Endothelial cell of coronary artery (primary cell): ENCODE results near the gene CYP2C18. TPM values are rescaled to one million over a fixed set of nuclear protein-coding genes. Genes with fewer than 3 reads are reported as not detected.

Source experiments
- total RNA-seq: library from RNA; depleted of rRNA; stranded (reverse); fragments of >200 nt; gene quantifications from 2 replicates; pipeline ENCODE4 v1.2.3, GENCODE V29; 2014

The CYP2C18 gene
- total RNA-seq: not detected in 2 replicates

GRCh38 chr10:94683214-94684054 is at the start of gene CYP2C18:
CYP2C18 (plus strand) TSS chr10:94683729; CDS start chr10:94683820, 91 bp downstream.

GRCh38 chr10:94762393-94762792 is 78.9 kb downstream of the CYP2C18 start, which contains the start of gene CYP2C19:
CYP2C19 (plus strand) TSS chr10:94762681; CDS start chr10:94762706, 25 bp downstream.

Other genes starting within 250 kb of the CYP2C18 start
- gene HELLS, start 137.9 kb upstream of the CYP2C18 start, total RNA-seq: 24.3 and 33.9 TPM in 2 replicates
- not detected in 2 replicates for gene CYP2C19, start 79.0 kb downstream of the CYP2C18 start, total RNA-seq